Stimulated activated CD4-positive, alpha-beta T cell treated with anti-CD3 and anti-CD28 coated beads, Interleukin-15, amount 100 ng/mL, for 24 hours (primary cell): ENCODE results near the gene ADAMTS17.
"Not testable (repeated sequence)": the region's sequence is repeated elsewhere in the genome, so short reads cannot be mapped to it uniquely, and the experiment has no call there.

Experiments used
- DNase-seq: peaks from one replicate; pipeline ENCODE4 v3.0.0-alpha.2; 2020

Gene ADAMTS17

DNA sequence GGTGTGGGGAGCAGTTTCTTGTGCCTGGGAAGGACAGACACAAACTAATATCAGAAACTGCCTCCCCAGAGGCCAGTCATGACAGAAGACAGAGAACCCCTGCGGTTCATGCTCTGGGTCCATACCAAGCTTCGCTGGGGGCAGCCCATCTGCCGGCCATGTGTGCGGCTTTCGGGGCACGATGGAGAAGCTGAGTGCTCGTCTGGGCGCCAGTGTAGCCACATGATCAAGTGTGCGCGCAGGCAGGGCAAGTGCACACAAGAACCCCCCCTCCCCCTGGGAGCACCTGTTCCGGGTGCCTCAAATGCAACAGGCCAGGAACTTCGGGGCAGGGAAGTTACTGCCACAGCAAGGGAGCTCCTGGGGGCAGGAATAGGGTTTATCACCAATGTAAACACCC, 1.8 kb downstream of the ADAMTS17 start:
- DNase-seq, result no peak

DNA sequence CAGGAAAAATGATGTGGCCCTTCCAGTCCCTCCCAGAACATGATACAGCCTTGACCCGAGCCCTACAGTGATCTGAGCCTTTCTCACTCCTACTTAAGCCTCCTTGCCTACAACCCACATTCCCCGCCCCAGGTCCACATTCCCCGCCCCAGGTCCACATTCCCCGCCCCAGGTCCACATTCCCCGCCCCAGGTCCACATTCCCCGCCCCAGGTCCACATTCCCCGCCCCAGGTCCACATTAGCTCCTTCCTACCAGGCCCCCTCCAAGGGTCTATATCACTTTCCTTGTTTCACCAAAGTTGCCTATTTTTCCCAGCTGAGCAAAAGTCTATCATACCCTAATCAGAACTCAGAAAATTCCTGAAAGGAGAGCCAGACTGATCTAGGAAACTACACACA, 2.3 kb downstream of the ADAMTS17 start:
- not testable (repeated sequence) for DNase-seq

DNA sequence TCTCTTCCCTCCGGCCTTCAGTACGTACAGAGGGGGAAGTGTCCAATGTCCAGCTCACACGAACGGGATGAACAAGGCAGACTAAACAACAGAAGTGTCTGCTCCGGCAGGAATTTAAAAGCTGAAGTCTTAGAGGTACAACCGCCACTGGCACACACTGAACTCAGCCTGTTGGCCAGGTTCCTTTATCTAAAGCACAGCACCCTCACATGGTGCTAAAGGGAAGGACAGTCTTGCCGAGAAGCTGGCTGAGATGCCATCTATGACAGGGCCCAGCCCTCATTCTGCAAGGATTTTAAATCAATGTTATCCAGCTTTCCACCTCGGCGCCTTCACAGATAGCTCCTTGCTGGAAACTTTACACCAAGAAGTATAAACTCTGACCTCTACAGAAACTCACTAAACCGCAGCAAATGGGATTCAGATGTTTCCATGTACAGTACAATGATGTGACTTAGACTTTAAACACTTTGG, 2.8 kb downstream of the ADAMTS17 start:
- DNase-seq, result peak; percentile 68

DNA sequence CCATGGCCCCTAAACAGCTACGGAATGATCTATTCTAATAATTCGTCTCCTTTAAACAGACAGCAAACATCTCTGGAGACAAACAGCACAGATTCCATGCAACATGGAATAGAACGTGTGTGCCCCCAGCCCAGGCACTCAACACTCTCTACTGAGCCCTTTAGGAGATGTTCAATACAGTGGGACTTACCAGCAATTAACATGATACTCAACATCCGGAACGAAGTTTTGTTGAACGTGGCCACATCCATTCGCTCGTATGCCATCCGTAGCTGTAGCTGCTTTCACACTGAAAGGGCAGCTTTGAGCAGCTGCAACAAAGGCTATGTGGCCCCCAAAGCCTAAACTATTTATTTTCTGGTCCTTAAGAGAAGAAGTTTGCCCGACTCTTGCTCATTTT, 3.5 kb downstream of the ADAMTS17 start:
- no peak for DNase-seq

DNA sequence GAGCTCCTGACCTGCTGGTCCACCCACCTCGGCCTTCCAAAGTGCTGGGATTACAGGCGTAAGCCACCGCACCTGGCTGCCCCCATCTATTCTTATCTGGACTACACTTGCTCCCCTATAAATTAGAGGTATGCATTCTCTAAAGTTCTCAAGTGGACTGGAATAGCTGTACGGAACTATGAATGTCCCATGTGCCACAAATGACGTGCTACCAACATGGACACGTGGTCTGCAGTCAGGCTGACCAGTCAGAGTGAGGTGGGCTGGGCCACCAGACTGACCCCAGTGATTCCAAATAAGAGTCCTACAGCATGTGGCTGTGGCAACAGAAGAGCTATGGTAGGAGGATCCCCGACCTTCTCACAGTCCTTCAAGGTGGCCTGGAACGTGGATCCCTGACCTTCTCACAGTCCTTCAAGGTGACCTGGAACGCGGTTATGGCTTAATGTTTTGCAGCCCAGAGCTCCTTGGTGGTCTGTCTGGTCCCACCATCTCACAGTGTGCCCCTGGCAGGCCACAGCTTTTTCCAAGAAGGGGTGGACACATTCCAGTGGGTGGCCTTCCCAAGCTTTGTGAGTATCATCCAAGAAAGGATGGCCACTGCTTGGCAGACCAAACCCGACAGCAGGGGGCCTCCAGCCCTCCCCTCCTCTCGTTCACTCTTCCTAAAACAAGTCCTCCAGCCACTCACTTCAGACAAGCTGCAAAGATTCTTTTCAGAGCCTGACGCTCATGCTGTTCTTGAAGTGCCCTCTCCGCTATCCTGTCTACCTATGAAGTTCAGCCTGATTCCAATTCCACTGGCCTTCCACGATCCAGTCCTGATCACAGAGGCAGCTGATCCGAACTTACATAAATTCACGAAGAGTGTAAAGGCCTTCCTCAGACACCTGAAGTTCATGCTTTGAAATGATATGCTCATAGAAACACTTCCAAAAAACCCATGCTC, 4.4 kb downstream of the ADAMTS17 start:
- DNase-seq, result no peak

DNA sequence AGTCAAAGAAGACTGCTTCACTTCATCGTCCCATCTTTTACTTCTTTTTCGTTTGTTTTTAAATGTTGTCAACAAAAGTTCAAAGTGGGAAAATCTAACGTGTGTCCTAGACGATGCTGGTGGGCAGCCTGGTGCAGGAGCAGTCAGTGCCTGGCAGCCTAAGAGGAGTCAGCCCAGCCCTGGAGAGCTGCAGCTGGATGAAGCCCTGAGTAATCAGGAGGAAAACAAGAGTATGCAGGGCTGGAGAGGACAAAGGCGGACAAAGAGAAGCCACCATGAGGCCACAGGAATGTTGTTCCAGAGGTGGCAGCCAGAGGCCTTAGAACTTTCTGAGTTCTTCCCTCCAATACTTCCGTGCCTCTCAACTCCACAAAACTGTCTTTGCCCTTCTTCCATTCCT, 5.7 kb downstream of the ADAMTS17 start:
- no peak for DNase-seq

DNA sequence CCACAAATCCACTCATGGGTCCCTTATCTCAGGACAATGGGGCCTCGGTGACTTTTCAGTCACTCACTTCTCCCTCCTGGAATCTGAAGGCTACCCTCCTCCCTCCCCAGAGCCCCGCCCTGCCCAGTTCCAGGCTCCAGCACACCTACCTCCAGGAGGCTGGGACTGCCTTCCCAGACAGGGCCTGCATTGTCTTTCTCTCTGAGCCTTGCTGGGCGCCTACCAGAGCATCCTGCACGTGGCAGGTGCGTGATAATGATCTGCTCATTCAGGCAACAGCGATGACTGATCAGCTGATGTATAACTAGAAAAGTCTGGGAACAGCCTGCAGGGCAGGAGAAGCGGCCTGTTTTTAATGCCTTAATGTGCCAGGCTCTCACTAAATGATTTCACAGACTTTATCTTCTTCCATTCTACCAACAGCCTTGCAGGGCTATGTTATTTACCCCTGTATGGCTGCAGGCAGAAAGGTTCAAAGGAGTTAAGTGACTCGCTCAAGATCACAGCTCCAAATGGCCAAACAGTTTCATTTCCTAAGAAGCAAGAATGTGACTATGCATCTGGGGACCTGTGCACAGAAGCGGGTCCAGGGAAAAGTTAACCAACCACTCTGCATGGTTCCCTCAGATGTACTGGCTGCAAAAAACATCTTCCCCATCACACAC, 6.3 kb downstream of the ADAMTS17 start:
- DNase-seq, result no peak

DNA sequence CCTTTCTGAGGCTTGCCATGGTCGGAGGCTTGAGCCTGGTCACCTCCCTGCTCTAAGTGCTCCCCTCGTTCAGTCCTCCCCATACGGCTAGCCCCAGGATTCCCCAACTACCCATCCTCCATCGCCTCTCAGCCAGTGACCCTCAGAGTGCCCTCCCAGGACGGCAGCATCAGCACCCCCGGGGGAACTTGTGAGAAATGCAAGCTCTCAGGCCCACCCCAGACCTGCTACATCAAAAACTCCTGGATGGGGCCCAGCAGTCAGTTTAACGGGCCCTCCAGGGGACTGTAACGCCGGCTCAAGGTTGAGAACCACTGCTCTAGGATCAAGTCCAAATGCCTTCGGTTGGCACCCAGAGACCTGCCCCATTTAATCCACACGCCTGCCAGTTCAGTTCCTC, 6.9 kb downstream of the ADAMTS17 start:
- DNase-seq, result no peak

DNA sequence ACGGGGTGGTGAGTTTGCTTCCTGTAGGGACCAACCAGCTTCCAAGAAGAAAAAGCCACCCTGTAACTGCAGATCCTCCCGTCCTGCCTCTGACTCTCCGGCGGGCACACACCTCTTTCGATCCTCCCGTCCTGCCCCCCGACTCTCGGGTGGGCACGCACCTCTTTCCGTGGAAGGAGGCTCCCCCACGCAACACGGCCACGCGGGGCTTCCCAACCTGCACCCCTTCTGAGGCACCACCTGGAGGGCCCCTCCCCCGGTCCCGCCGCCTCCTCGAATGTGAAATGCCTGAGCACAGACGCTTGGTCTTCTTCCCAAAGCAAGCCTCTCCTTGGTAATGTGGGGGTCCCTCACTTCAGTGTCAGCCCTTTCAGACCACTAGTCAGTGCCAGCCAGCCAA, 7.3 kb downstream of the ADAMTS17 start:
- no peak for DNase-seq

DNA sequence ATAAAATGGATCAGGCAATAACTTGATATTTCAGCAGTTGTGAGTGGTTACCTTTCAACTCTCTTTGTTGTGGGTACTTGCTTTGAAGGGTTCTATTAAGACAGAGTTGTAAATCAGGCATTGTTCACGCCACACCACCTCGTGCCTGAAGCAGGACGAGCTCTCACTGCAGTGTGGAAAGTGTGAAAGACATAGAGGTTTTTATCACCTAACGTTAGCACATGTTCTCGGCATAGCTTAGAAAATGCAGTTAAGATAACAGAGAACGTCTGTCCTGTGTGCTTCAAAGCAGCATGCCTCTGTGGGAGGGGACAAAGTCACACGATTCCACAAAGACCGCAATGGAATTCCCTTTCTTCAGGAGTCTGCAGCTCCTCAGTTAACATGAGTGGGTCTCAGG, 7.8 kb downstream of the ADAMTS17 start:
- DNase-seq, result no peak

DNA sequence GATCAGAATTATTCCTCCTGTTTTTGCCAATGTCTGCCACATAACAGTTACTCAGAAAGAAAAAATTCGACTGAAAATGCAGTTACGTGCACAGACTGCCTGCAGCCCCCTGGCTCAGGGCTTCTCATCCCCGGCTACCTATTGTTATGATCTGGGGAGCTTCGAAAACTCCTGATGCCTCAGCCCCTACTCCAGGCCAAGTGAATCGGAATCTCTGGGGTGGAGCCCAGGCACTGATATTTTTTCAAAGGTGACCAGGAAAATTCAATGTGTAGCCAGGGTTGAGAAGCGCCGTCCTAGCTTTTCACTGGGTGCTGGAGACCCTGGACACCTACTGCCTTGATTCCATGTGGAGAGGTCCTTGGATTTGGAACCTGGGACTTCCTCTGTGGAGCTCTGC, 8.5 kb downstream of the ADAMTS17 start:
- DNase-seq, result no peak

DNA sequence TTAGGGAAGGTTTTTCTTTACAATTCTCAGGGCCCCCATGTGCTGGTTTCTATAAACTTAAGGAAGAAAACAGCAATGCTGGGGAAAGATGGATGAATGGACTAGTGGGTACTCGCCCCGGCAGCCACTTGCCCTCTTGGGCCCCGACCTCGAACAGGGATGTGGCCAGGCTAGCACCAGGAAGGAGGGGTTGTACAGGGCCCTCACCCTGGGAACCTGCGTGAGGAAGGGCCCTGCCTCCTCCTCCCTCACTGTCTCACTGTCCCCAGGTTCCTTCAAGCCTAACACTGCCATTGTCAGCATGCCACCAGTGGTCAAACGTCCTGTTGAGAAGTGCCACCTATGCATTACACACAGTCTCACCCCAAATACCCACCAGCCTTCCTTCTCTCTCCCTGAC, 9.1 kb downstream of the ADAMTS17 start:
- no peak for DNase-seq

DNA sequence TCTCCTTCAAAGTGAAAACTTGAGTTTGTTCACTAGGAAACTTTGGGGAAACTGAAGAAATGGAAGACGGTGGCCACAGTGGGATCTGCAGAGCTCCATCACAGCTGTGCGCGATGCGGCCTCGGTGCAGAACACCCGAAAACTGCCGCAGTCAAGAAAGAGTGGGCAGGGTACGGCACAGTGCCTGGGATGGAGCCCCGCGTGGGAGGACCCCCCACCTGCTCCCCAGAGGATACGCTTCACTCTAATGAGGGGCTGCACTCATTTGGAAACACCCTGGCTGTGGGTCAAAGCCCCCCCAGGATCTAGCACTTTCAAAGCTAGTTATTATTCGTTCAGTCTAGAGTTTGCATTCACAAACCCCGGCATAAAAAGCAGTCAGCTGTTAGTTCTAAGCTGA, 9.5 kb downstream of the ADAMTS17 start:
- DNase-seq, result no peak

DNA sequence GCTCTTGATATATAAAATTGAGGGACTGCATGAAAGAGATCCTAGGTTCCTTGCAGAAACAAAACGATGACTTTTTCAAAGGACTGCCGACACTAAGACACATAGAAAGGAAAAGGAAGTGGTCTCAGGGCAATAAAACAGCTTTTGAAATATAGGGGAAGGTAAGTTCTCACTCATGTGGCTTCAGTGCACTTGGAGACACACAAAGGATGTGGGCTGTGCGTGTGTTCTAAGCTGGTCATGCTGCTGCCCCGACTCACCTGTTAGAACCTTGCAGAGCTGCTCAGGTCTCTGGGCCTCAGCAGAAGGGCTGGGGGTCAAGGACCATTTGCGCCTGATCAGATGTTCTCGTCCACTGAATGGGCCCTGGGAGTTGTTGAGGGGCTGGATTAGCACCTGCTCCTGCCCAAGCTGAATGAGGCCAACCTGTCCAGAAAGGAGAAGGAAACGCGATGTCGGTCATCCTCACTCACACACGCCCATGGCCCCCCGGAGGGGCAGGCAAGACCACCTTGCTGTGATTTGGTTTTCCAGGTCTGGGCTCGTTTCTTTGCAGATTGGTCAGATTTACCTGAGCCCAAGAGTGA, 11.1 kb downstream of the ADAMTS17 start:
- peak; percentile 20 for DNase-seq

DNA sequence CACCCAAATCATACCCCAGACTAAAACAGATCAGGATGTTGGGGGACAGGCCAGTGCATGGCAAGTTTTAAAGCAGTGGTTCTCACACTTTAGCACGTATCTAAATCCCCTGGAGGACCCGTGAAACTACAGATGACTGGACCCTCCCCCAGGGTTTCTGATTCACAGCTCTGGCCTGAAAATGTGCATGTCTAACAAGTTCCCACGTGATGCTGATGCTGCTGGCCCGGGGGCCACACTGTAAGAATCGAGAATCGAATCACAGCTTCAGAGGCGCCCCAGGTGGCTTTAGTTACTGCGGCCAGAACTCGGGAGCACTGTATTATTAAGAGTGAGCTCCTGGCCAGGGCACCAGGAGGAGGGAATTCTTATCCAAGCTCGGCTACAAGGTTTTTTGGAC, 11.6 kb downstream of the ADAMTS17 start:
- peak; percentile 50 for DNase-seq

DNA sequence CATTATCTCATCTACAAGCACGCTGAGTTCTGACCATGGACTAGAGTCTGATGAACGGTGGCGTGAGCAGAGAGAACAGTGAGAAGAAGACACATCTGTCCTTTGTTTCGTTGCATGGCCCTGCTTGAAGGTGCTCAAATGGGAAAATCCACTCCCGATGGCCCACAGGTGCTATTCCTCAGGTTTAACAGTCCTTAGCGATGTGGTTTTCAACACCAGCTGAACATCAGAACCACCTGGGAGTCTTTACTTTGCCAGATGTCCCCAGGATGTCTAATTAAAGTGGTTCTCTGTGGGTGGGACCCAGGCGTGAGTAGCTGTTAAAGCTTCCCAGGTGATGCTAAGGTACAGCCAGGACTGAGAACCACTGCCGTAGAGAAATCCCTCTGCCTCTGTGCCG, 13.0 kb downstream of the ADAMTS17 start:
- no peak for DNase-seq

DNA sequence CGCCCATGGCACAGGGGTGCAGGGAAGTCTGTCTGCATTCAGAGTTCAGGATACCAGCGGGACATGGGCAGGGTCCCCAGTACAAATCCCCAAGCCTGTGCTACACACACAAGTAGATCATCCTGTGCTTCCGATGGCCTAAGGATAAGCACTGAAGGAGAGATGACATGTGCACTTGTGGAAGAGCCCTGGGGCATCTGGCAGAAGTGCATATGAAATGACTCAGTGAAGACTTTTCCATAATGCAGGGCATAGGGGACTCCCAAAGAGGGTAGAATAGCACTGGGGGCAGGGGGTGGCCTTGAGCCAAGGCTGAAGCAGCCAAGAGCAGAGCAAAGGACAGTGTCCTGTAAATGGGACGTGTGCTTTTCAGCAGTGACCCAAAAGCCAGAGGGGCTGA, 22.9 kb downstream of the ADAMTS17 start:
- DNase-seq, result no peak

DNA sequence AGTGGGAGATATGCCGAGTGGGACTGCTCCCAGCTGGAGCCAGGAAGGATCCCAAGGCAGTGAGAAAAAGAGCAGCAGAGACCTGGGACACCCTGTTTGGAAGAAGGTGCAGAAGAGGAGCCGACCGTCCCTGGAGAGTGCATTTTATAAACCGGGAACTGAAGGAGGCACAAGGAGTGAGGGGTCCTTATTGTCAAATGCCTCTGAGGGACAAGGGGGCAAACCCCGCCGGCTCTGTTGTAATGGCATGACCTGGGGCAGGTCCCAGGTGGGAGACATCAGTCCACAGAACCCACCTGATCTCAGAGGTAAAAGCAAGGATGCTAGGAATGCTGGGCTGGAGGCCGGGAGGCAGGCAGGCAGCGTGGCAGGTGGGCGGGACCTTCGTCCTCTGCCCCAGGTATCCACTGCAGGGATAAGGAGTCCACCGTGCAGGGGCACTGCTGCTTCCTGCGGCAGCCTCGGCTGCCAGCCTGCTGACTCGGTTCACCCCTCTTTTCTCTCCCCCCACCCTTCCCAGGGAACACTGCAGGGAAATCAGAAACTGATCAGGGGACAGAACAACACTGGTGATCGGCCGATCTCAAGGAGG, 26.9 kb downstream of the ADAMTS17 start:
- no peak for DNase-seq

DNA sequence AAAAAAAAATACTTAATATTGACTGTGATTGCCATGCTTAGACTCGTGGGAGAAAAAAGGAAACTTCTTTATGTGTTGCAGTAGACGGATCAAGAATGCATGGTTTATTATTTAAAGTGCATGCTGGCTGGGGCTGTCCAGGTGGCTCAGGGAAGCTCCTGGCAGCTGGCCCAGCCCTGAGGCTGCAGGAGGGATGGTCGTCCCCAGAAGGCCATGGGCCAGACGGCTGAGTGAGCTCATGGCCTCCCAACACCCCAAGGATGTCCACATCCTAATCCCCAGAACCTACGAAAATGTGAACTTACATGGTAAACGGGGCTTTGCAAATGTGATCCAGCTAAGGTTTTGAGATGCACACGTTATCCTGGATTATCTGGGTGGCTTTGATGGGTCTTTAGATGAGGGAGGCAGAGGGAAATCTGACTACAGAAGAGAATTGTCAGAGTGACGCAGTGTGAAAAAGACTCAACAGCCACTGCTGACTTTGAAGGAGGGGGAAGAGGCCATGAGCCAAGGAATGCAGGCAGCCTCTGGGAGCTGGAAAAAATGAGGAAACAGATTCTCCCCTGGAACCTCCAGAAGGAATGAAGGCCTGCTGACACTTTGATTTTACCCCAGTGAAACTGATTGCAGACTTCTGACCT, 29.8 kb downstream of the ADAMTS17 start:
- DNase-seq, result no peak

DNA sequence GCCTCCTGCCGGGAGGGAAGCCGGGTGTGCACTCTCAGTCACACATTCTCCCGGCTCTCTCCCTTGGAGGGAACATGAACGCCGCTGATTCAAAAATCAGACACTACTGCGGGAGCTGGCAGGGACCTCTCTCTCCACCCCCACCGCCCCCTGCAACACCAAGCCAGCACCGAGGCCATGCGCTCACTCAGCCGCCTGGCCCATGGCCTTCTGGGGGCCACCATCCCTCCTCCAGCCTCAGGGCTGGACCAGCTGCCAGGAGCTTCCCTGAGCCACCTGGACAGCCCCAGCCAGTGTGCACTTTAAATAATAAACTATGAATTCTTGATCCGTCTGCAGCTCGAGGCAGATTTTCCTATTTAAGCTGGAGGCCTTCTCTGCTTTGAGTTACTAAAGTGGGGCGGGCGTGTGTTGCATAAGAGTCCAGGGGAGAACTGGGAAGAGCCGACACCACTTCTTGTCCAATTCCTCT, 30.6 kb downstream of the ADAMTS17 start:
- no peak for DNase-seq

DNA sequence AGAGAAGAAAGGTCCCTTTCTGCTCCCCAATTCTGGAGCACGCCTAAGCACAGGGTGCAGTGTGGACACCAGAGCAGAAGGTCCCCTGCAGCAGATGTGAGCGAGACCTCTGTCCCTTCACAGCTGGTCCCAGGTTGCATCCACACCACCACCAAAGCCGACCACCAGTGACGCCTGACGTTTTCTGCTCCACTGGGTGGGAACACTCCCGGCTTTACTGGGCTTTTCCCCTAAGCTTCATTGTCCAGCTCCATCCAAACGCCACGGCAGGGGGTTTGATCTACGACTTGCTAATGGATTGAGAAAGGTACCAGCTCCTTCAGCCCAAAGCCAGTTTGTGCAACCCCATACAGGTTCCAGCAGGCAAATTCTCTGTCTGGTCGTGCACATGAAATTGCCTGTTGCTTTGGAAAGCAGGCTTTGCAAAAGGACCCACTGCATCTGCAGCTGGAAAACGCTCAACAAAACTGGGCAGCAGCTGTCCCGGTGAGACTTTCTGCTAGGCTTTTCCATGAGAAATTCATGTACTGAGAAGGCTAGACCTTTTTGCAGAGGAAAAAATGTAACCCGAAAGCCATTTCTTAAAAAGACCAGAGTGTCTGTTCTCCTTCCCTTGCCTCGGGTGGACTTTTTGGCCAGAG, 31.1 kb downstream of the ADAMTS17 start:
- DNase-seq, result no peak

DNA sequence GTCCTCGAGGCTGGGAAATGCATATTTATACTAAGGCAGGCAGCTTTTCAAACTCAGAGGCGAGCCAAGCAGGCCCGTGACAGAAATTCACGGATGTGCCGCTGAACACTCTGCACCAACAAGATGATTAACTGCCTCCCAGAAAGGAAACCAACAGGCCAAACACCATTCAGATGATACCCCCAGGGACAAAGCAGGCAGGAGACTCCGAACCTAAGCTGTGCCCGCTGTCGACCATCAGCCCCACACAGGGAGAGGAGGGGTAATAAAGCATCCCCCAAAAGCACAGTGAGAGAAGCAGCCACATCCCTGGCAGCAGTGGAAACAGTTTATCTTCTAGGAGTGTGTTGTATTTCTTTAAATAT, 31.8 kb downstream of the ADAMTS17 start:
- DNase-seq, result no peak
